ENCODE data around the gene ZDHHC6.

- TF ChIP-seq GATA2 (IDR thresholded peaks at IDR 0.05; ENCODE audit: low read depth, low read length) (no peak), GATA3 (IDR thresholded peaks at IDR 0.05; ENCODE audit: low read depth, low read length) (no peak)
Measured at GRCh38 chr10:112460366-112460765, 13.7 kb upstream of the ZDHHC6 start.
